NCI-H446 treated with DMSO at 0.1 percent for 48 hours (cell line): ENCODE results near the gene HAT1.
"Not testable (repeated sequence)": the region's sequence is repeated elsewhere in the genome, so short reads cannot be mapped to it uniquely, and the experiment has no call there.

Experiments used
- DNase-seq: peaks from one replicate; lab custom pipeline; 2025; lab: John Stamatoyannopoulos, UW

Gene HAT1, protein sequence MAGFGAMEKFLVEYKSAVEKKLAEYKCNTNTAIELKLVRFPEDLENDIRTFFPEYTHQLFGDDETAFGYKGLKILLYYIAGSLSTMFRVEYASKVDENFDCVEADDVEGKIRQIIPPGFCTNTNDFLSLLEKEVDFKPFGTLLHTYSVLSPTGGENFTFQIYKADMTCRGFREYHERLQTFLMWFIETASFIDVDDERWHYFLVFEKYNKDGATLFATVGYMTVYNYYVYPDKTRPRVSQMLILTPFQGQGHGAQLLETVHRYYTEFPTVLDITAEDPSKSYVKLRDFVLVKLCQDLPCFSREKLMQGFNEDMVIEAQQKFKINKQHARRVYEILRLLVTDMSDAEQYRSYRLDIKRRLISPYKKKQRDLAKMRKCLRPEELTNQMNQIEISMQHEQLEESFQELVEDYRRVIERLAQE

DNA sequence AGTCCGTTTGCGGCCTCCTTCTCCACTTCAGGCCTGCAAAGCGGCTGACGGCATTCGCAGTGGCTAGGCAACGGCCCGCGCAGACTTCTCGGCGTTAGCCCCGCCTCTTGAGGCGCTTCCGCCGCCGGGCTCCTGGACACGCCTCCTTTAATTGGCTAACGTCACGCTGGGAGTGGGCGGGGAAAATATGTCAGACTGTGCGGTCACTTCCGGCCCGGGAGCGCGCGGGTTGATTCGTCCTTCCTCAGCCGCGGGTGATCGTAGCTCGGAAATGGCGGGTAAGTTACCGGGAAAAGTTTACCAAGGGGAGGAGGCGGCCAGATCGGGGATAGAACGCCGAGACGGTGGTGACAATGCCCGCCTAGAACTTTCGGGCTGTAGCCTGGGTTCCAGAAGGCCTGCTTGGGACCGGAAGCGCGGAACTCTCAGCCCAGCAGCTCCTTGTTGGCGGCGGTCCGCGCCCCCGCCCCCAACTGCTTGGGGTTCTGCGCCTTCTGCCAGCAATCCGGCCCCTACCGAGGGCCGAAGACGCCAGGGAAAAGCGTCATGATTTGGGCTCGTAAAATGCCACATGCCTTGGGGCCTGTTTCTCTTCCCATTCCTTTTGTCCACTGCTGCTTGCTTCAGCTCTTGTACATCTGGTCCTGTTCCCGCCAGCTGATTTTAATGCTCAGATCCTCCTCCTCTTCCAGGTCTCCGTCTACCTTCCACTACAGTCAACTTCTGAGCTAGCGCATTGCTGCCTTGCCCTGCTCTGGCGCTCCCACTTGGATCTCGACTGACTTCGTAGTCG, at the start of gene HAT1:
TSS of gene HAT1 (plus strand) at position 232 of the 793 bp plus-strand sequence. CDS start at position 272, 40 bp downstream.
- DNase-seq, result peak; percentile 96

DNA sequence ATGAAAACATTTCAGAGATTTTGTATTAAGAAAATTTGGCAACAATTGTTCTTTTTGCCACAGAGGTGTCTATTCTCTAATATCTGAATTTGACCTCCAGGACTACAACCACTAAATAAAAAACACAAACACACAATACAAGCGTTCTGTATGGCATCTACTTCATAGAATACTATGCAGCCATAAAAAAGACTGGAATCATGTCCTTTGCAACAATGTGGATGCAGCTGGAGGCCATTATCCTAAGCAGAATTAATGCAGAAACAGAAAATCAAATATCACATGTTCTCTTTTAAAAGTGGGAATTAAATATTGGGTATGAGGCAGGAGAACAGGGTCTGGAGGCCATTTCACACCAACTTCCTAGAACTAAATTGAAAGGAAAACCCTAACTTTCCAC, 47.7 kb upstream of the HAT1 start:
- DNase-seq, result no peak

DNA sequence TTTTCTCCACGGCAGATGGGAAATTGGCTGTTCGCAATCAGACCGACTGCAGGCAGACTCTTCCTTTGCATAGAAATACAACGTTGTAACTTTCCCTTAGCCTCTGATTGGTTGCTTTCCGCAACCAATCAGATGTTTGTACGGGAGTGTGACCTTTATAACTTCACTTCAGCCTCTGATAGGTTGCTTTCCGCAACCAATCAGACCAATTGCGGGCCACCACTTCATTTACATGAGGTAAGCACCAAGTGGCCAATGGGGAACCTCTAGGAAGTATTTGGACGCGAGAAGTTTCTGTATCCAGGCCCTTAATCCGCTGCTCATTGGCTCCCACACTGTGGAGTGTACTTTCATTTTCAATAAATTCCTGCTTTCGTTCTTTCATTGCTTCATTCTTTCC, 47.3 kb upstream of the HAT1 start:
- no peak for DNase-seq

DNA sequence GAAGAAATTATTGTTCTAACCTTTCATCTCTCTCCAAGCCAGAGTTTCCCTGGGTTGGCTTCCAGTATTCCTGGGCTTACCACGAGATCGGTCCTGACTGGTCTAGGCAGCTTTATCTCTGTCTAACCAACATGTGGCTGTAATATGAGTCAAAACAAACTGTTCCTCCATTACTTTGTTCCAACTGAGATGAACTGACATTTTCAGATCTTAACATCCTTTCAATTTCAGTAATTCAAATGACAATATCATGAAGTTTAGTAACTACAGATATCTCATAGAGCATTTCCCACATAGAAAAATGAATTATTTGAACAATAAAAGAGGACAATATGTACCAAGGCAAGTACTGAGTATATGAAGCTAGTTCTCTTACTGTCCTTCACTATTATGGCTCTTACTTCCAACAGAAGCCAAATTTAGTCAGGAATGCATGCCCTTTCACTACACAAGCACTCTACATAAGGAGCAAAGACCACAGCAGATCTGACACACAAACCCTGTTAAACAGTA, 43.7 kb upstream of the HAT1 start:
- no peak for DNase-seq

DNA sequence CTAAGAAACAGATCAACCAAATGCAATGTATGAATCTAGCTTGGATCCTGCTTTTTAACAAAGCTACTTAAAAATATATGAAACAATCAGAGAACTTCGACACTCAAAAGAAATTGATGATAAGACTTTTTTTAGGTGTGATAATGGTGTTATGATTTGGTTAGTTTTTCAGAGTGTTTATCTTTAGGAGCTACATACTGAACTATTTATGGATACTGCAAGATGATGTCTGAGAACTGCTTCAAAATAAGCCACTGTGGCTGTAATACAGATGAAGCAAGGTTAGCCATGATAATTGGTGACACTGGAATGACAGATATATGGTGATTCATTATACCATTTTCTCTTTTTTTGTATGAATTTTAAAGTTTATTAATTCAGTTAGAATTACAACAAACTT, 42.4 kb upstream of the HAT1 start:
- DNase-seq, result no peak

DNA sequence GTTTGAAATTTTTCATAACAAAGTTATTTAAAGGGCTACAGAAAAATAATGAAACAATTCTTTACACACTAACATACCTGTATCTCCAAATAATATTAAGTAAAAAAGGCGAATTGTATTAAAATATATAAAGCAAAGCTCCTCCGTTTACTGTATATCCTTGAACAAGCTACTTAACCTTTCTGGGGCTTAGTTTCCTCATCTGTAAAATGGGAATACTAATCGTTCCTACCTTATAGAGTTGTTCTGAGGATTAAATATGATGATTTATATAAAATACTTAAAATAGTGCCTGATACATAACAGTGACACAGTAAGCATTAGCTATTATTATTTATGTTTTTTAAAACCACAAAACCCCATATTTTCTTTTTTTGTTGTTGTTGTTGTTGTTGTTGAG, 41.5 kb upstream of the HAT1 start:
- no peak for DNase-seq

DNA sequence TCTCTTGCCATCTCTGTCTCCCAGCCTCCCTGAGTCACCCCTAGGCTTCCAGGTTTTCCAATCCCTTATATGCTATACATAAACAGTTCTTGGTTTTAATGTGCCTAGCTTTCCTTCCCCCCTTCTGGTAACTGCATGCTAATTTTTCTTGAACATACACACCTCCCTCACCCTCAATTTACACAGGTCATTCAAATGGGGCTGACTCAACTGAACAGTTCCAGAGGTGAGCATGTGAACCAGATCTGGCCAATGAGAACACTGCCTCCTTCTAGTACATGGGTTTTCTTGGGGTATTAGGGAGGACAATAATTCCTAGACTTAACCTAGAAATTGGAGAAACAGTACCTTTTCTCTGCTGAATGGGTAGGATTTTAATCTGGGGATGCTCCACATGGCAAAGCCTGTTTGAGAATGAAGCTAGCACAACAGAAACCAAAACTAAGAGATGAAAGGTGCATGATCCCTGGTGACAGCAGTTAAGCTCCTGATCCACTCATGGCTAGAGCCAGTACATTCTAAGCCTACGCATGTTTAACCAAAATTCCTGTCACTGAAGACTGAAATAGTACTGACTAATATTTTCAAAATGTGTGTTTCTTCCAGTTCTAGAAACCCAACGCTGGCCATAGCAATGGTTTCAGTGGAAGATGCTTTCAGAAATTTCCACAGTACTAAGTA, 40.0 kb upstream of the HAT1 start:
- DNase-seq, result no peak

DNA sequence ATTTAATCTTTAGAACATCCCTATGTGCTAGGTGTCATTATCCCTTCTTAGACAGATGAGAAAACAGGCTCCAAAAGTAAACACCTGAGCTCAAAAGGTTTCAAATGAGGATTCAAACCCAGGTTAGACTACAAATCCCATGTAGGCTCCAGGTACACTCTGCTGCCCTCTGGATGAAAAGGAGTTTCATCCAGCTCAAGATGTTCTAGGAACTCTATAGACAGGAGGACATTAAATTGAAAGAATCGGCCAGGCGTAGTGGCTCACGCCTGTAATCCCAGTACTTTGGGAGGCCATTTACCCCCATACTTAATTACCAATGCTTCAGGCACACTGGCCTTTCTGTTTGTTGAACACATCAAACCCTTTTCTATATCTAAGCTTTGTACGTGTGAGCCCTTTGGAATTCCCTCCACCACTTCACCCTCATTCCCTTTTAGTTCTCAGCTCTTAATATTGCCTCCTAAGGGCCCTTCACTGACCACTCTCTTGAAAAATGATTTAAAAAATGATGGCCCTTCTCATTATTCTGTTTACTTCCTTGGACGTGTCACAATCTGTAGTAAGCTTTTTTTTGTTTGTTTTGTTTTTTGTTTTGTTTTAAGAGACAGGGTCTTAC, 38.9 kb upstream of the HAT1 start:
- DNase-seq, result no peak

DNA sequence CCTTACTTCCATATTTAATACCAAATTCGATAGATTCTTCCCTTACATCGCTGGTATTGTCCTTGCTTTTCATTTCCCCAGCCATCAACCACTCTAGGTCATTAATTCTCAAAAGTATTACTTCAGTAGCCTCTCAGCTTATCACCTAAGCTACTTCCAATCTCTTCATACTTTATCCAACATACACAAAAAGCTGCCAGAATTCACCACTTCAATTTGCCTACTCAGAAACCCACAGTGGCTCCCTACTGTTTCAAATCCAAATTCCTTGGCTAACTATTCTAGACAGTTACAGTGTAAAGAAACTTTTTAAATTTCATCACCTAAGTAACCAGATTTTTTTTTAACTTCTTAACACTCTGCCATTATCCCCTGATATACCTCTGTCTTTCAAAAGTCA, 32.9 kb upstream of the HAT1 start:
- DNase-seq, result no peak

DNA sequence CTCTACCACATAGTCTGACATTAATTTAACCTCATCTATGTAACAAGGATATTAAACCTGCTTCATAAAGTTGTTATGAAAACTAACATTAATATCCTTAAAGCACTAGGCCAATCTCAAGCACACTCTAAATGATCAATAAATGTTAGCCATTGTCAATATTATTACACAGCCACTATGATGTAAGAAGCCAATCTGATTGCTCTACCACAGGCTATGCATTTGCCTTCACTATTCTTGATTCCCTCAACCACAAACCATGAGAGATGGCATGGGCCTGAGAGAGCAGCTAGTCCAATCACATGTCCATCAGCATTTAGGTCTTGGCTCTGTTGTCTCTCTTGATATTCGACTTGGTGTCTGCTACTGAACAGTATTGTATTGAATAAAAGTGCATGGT, 32.5 kb upstream of the HAT1 start:
- DNase-seq, result no peak

DNA sequence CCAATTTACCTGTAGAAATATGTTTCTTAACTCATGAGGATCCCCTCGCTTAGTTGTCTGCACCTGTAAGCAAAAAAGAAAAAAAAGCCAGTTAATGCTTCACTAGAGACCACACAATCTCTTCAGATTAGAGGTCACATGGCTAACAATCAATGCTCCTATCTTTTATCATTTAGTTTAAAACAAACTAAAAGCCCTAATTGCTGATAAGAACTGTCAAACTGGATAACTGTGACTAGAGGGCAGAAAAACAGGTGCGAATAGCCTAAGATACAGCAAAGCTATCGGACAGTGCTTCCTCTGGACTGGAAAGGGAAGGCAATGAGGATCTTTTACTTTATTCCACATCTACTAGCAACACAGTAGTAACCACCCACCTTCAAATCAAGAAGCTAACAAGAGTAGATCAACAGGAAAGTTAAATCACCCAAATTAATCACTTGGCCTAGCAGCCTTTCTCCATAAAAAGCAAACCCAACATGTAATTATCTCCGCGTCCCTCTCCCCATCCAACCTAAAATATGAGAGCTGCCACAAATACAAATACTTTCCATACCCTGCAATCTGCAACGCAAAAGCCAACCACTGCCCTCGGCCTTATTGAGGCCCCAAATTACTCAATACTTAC, 29.0 kb upstream of the HAT1 start:
- DNase-seq, result no peak

DNA sequence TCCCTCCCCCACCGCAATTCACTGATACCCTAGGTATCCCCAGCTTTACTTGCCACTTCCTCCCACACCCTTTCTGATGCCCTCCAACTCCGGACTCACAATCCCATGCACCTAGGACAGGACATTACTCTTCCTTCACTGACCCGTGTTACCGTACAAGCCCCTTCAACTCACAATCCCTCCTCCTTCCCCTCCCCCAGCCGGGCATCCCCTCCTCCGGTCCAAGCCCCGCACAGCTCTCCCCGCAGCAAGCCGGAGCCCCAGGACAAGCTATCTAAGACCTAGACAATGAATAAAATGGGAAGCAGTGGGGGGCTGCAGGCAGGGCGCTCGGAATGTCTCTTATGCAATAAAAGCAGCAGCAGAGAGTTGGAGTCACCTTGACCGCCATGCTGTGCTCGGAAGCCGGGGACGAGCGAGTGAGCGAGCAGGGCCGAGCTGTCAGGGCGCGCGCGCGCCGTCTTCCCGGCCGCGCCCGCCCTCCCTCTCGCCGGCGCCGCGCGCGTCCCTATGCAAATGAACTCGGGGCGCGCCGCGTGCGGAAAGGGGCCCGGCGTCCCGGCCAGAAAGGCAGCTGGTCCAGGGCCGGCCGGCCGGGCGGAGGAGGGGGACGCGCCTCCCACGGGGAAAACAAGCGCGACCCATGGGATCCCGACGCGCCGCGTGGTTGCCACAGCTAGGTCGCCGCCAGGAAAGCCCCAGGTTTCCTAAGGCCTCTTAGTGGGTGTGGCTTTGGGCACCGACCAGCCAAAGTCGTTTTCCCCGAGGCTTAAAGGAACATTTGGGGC, 28.2 kb upstream of the HAT1 start, which contains the start of gene SLC25A12:
TSS of gene SLC25A12 (minus strand) at position 421 of the 788 bp plus-strand sequence. CDS start at position 391, 30 bp downstream.
- DNase-seq, result peak; percentile 68

DNA sequence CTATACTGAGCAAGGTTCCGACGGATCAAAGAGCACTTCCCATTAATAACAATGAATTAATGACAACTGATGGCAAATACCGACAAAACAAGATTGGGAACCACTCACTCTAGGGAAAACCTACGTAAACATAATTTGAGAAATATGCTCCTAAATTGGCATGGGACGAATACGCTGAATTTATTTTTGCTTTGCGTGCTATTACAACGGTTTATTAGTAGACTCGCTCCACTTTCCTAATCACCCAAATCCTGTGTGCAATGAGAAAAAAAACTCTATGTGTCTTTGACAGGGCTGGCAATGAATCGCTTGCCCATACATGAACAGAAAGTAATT, 27.7 kb upstream of the HAT1 start:
- DNase-seq, result no peak

DNA sequence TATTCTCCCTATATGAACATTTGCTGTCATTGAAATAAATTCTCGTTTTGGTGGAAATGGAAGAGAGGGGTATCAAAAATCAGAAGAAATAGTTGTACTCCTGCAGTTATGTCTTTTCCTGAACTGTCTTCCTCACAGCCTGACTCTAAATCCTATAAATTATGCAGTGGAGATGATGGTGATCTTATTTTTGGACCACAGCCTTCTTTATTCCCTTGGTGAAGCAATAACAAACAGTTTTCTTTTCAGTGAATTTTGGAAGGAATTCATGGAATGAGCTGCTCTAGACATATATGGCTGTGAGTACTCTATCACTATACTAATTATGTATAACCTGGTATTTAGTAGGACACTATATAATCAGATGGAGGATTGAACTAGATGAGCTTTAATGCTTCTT, 26.5 kb upstream of the HAT1 start:
- no peak for DNase-seq

DNA sequence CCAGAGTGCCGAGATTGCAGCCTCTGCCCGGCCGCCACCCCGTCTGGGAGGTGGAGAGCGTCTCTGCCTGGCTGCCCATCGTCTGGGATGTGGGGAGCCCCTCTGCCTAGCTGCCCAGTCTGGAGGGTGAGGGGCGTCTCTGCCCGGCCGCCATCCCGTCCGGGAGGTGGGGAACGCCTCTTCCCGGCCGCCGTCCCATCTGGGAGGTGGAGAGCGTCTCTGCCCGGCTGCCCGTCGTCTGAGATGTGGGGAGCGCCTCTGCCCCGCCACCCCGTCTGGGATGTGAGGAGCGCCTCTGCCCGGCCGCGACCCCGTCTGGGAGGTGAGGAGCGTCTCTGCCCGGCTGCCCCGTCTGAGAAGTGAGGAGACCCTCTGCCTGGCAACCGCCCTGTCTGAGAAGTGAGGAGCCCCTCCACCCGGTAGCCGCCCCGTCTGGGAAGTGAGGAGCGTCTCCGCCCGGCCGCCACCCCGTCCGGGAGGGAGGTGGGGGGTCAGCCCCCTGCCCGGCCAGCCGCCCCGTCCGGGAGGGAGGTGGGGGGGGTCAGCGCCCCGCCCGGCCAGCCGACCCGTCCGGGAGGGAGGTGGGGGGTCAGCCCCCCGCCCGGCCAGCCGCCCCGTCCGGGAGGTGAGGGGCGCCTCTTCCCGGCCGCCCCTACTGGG, 22.5 kb upstream of the HAT1 start:
- DNase-seq, result not testable (repeated sequence)

DNA sequence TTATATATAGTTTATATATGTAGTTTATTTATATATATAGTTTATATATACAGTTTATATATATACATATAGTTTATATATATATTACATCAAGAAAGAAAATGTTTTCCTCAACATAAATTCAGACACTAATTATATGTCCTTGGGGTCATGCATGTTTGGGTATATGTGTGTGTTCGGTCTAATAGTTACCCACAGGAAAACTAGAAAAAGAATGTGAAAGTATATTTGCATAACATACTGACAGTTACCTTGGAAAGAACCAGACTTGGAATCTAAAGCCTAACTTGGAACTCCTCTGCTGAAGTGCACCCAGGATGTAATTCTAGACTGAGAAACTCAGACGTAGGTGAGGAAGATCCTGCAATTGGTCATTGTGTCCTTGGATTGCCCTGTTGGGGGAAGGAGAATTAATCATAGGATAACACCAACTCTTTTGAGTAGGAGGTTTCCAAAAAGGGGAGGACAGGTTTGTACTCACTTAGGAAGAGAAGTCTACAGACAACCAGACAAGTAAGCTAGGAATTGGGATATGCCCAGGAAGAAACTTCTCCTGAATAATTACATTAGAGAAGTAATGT, 19.3 kb upstream of the HAT1 start:
- DNase-seq, result no peak

DNA sequence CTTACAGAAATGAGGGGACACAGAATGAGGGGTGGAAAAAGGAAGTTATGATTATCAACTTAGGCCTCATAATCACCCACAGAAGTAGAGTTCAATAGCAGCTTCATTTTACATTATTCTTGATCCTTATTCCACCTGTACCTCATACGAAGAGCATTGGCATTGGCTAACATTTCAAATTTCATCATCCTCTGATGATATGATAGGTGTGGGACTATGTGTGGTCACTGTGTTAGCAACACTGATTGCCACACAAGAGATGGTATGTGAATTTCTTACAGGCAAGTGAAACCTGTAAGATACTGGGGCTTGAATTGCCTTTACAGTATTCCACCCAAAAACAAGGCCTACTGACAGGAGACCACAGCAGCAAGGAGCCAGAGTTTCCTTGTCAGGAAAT, 14.0 kb upstream of the HAT1 start:
- no peak for DNase-seq

DNA sequence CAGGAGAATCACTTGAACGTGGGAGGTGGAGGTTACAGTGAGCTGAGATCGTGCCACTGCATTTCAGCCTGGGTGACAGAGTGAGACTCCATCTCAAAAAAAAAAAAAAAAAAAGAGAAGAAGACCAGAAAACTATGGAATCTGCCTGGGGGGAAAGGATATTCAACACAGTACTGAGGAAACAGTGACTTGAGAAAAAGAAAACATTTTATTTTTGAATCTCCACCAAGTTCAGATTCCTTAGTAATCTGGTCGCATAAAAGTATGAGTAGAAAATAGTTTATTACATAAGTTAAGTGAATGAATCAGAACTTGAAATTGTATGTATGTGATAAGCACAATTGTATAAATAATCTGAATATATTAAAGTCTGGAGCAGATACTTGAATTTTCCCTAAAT, 13.0 kb upstream of the HAT1 start:
- DNase-seq, result no peak

DNA sequence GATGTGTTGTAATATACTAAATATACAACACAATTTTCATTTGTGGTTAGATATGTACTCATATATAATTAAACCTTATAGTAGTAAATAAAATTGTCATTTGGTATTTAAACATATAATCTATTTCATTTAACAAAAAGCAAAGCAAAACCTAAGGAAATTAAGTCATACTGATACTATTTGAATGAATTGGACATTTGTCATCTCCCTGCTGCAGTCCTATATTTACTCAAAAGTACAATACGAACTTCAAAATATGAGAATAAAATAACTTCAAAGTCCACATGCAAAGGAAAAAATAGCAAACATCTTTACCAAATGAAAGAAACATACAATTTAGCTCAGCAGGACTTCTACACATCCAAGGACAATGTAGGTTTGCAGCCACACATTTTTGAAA, 11.8 kb upstream of the HAT1 start:
- no peak for DNase-seq

DNA sequence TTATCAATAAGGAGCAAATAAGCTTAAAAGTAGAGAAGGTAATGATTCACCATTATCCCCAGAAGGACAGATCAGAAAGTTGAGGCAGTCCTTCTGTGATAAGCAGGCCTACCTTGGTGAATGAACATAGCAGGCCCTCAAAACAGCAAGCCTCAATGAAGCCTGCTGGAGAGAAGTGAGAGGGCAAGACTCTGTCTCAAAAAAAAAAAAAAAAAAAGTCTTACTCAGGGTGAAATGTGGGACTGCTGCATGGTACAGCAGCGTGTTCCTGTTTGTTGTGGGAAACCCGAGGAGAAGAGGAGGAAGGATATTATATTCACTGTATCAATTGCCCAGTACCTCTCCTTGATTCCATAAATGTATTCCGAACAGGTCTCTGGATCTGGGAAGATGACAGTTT, 8.7 kb upstream of the HAT1 start:
- no peak for DNase-seq
